Activated naive CD8-positive, alpha-beta T cell treated with anti-CD3 and anti-CD28 coated beads for 36 hours (primary cell): Measurements from ENCODE around the gene S100A14. TPM values are rescaled to one million over a fixed set of nuclear protein-coding genes. Genes with fewer than 3 reads are reported as not detected.

ENCODE experiments used
- DNase-seq: peaks from one replicate; pipeline ENCODE4 v3.0.0; 2021
- H3K27ac Mint-ChIP-seq: one replicate; pipeline ENCODE4 v1.8.0; 2022; ENCODE audit warnings: mild to moderate bottlenecking, moderate library complexity, mixed read lengths
- H3K27me3 Mint-ChIP-seq: one replicate; pipeline ENCODE4 v1.8.0; 2022; ENCODE audit warnings: mild to moderate bottlenecking, mixed read lengths
- H3K36me3 Mint-ChIP-seq: one replicate; pipeline ENCODE4 v1.8.0; 2021; ENCODE audit warnings: mild to moderate bottlenecking, mixed read lengths
- H3K4me1 Mint-ChIP-seq: one replicate; pipeline ENCODE4 v1.8.0; 2021; ENCODE audit warnings: mixed read lengths
- H3K4me3 Mint-ChIP-seq: one replicate; pipeline ENCODE4 v1.8.0; 2022; ENCODE audit warnings: mild to moderate bottlenecking, moderate library complexity, mixed read lengths
- H3K9me3 Mint-ChIP-seq: one replicate; pipeline ENCODE4 v1.8.0; 2022; ENCODE audit warnings: mixed read lengths
- total RNA-seq, 2 experiments: library from RNA; stranded (reverse); gene quantifications; one replicate each; pipeline ENCODE4 v1.2.3, GENCODE V29; 2021

S100A14 gene
- not detected for total RNA-seq

DNA sequence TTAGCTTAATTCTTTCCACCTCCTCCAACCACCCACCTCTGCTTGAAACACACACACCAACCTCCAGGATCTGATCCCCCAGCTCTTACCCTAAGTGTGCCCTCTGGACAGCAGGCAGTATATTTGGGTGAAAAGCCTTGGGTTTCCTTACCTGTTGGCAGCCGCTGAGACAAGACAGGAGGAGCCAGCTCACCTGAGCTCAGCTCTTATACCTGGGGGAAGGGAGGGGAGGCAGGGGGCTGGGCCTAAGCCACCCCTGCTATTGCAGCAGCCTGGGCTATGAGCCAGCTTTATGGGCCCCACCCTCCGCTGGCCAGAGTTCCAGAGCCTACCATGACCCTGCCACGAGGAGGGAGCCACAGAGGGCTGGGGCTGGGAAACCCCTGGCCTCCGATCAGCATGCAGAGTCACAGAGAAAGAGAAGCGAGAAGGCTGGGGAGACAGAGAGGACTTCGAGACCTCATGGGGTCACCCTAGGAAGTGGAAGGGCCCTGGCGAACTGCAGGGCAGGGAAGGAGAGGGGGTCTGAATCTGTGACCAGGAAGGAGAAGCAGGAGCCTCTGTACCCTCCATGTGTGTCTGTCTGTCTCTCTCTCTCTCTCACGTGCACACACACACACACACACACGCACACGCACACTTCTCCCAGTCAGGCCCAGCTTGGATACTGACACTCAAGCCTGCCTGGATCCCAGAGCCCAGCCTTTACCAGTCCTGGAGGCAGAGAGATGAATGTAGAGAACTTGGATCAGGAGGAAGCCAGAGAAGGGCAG, at the start of gene S100A14:
Gene S100A14 (minus strand): TSS at position 182 of the 773 bp plus-strand sequence. CDS start 467 bp downstream, outside the sequence.
- no peak for DNase-seq
- Mint-ChIP-seq H3K27ac (no peak within 1 kb of the TSS), H3K27me3 (no peaks in the 10 kb centered on the region), H3K4me1 (peaks cover 2% of the 10 kb centered on the region), H3K36me3 (no peaks in the 10 kb centered on the region), H3K9me3 (no peaks in the 10 kb centered on the region), H3K4me3 (peak within 1 kb of the TSS; percentile 2)

GRCh38 chr1:153663211-153663610, 47.1 kb upstream of the S100A14 start:
- Mint-ChIP-seq H3K27ac (no peak overlapping the region), H3K27me3 (no peaks in the 10 kb centered on the region), H3K36me3 (peaks cover 47% of the 10 kb centered on the region), H3K4me3 (no peak overlapping the region), H3K4me1 (peaks cover 37% of the 10 kb centered on the region), H3K9me3 (no peaks in the 10 kb centered on the region)
- DNase-seq = no peak

GRCh38 chr1:153662269-153662668, 46.1 kb upstream of the S100A14 start:
- Mint-ChIP-seq H3K4me1 (peaks cover 29% of the 10 kb centered on the region), H3K27ac (no peak overlapping the region), H3K36me3 (peaks cover 38% of the 10 kb centered on the region), H3K9me3 (no peaks in the 10 kb centered on the region), H3K27me3 (no peaks in the 10 kb centered on the region), H3K4me3 (no peak overlapping the region)
- no peak for DNase-seq

DNA sequence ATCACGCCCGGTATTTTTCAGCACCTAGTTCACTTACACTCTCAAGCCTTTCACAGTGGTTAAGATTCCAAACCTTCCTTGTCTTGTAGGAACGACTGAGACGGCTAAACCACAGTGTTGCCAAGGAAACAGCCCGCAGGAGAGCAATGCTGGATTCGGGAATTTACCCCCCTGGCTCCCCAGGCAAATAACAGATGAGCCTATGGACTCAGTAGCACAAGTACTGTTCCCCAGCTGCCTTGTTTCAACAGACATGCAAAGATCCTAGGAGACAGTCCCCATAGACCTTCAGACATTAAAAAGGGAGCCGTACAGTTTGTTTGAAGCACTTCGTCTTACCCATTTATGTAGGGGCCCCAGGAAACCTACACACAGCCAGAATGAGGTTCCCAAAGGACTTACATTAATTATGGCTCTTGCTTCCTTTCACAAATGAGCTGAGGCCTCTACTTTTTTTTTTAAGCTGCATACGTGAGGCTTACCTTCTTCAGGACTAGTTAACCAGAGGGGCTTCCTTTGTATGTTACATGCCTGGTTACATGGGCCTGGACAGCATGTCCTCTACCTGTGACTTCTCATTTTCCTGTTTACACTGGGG, 45.1 kb upstream of the S100A14 start:
- H3K27me3 Mint-ChIP-seq = no peaks in the 10 kb centered on the region
- DNase-seq = no peak
- peaks cover 29% of the 10 kb centered on the region for H3K36me3 Mint-ChIP-seq
- H3K9me3 Mint-ChIP-seq = no peaks in the 10 kb centered on the region
- peak overlapping the region; percentile 66 for H3K27ac Mint-ChIP-seq
- H3K4me3 Mint-ChIP-seq = no peak overlapping the region
- peaks cover 21% of the 10 kb centered on the region for H3K4me1 Mint-ChIP-seq

DNA sequence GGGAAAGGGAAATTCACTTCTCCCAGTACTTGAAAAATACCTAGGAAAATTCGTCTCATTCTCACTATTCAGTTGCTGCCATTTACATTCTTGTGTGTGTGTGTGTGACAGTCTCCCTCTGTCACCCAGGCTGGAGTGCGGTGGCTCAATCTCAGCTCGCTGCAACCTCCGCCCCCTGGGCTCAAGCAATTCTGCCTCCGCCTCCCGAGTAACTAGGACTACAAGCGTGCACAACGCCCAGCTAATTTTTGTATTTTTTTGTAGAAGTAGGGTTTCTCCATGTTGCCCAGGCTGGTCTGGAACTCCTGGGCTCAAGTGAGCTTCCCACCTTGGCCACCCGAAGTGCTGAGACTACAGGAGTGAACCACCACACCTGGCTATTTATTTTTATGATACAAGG, 43.5 kb upstream of the S100A14 start:
- peak overlapping the region; percentile 89 for H3K27ac Mint-ChIP-seq
- peak overlapping the region; percentile 98 for H3K4me3 Mint-ChIP-seq
- H3K27me3 Mint-ChIP-seq = no peaks in the 10 kb centered on the region
- DNase-seq = no peak
- peaks cover 19% of the 10 kb centered on the region for H3K4me1 Mint-ChIP-seq
- H3K36me3 Mint-ChIP-seq = peaks cover 17% of the 10 kb centered on the region
- H3K9me3 Mint-ChIP-seq = no peaks in the 10 kb centered on the region

DNA sequence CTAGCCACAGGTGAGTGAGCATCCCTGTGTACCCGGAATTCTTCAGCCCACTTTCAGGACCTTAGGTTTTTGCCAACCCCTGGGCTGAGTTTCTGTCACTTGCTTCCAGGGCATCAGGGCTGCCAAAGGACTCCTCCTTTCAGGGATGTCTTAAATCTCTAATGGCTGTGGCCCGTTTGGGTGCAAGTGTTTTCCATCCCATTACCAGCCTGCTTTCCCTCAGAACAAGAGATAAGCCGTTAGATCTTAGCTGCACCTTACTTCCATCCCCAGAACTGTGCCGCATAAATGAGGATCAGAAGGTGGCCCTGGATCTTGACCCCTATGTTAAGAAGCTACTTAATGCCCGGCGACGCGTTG, 43.0 kb upstream of the S100A14 start:
- Mint-ChIP-seq H3K27me3 (no peaks in the 10 kb centered on the region), H3K27ac (peak overlapping the region; percentile 89), H3K4me1 (peaks cover 18% of the 10 kb centered on the region), H3K36me3 (peaks cover 14% of the 10 kb centered on the region), H3K9me3 (no peaks in the 10 kb centered on the region), H3K4me3 (peak overlapping the region; percentile 98)
- no peak for DNase-seq

GRCh38 chr1:153658400-153659174, 42.5 kb upstream of the S100A14 start, which contains the start of gene SNAPIN:
Gene SNAPIN (plus strand): TSS chr1:153658703. CDS start chr1:153658744, 41 bp downstream.
- peaks cover 18% of the 10 kb centered on the region for H3K4me1 Mint-ChIP-seq
- DNase-seq = peak; percentile 95
- peaks cover 10% of the 10 kb centered on the region for H3K36me3 Mint-ChIP-seq
- no peaks in the 10 kb centered on the region for H3K27me3 Mint-ChIP-seq
- no peaks in the 10 kb centered on the region for H3K9me3 Mint-ChIP-seq
- H3K27ac Mint-ChIP-seq = peak within 1 kb of the TSS; percentile 89
- H3K4me3 Mint-ChIP-seq = peak within 1 kb of the TSS; percentile 98

GRCh38 chr1:153655333-153655732, 39.2 kb upstream of the S100A14 start:
- Mint-ChIP-seq H3K27me3 (no peaks in the 10 kb centered on the region), H3K36me3 (no peaks in the 10 kb centered on the region), H3K27ac (no peak overlapping the region), H3K4me3 (no peak overlapping the region), H3K4me1 (peaks cover 13% of the 10 kb centered on the region), H3K9me3 (no peaks in the 10 kb centered on the region)
- DNase-seq = no peak

GRCh38 chr1:153652805-153653500, 36.8 kb upstream of the S100A14 start:
- Mint-ChIP-seq H3K36me3 (peaks cover under 1% of the 10 kb centered on the region), H3K27ac (no peak overlapping the region), H3K9me3 (no peaks in the 10 kb centered on the region), H3K4me3 (no peak overlapping the region), H3K27me3 (no peaks in the 10 kb centered on the region), H3K4me1 (peaks cover 21% of the 10 kb centered on the region)
- DNase-seq = no peak

GRCh38 chr1:153651771-153652170, 35.6 kb upstream of the S100A14 start:
- H3K4me3 Mint-ChIP-seq = no peak overlapping the region
- H3K27me3 Mint-ChIP-seq = no peaks in the 10 kb centered on the region
- no peak overlapping the region for H3K27ac Mint-ChIP-seq
- DNase-seq = no peak
- H3K36me3 Mint-ChIP-seq = peaks cover 9% of the 10 kb centered on the region
- H3K9me3 Mint-ChIP-seq = no peaks in the 10 kb centered on the region
- peaks cover 23% of the 10 kb centered on the region for H3K4me1 Mint-ChIP-seq

GRCh38 chr1:153649863-153650235, 33.7 kb upstream of the S100A14 start:
- Mint-ChIP-seq H3K27me3 (no peaks in the 10 kb centered on the region), H3K9me3 (no peaks in the 10 kb centered on the region), H3K36me3 (peaks cover 26% of the 10 kb centered on the region), H3K27ac (peak overlapping the region; percentile 81), H3K4me1 (peaks cover 29% of the 10 kb centered on the region), H3K4me3 (no peak overlapping the region)
- DNase-seq = no peak

- Mint-ChIP-seq H3K4me1 (peaks cover 30% of the 10 kb centered on the region), H3K36me3 (peaks cover 30% of the 10 kb centered on the region)
- DNase-seq = no peak
Measured at GRCh38 chr1:153649137-153649862, 33.2 kb upstream of the S100A14 start.

DNA sequence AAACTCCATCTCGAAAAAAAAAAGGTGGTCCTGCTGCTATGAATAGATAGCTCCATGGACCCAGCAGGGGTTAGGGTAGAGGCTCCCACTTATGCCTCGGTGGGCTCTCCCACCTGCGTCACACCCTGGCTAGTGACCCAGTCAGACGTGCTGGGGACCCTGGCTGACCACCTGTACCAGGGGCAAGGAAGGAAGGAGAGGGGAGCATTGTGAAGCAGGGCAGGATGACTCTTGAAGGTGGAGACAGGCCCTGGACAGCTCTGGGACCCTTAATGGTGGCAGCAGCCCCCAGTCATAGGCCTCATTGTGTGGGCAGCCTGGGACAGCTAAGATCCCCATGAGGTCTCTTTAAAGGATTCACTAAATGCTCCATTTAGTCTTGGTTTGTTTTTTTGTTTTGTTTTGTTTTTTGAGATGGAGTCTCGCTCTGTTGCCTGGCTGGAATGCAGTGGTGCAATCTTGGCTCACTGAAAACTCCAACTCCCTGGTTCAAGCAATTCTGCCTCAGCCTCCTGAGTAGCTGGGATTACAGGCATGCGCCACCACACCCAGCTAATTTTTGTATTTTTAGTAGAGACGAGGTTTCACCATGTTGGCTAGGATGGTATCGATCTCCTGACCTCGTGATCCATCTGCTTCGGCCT, 32.0 kb upstream of the S100A14 start:
- Mint-ChIP-seq H3K27ac (peak overlapping the region; percentile 65), H3K36me3 (peaks cover 39% of the 10 kb centered on the region), H3K9me3 (no peaks in the 10 kb centered on the region), H3K4me1 (peaks cover 36% of the 10 kb centered on the region), H3K27me3 (no peaks in the 10 kb centered on the region), H3K4me3 (no peak overlapping the region)
- DNase-seq = no peak

More at GRCh38 chr1:153649137-153649862, 33.2 kb upstream of the S100A14 start:
- Mint-ChIP-seq H3K27ac (peak overlapping the region; percentile 81), H3K9me3 (no peaks in the 10 kb centered on the region), H3K27me3 (no peaks in the 10 kb centered on the region), H3K4me3 (peak overlapping the region; percentile 33)

DNA sequence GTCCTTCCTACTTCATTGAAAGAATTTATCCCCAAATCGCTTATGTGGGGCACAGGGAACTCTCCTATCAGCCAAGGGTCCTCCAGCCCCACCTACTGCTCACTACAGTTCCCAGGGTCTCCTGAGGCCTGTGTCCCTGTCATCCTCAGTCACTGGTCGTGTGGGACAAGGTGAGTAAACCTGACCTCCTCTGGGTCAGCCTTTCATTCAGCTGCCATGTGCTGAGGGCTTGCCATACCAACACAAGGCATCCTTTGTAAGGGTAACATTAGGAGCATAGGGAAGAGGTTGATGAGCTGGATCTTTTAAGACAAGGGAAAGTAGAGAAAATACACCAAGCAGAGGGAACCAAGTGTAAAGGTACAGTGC, 31.2 kb upstream of the S100A14 start:
- DNase-seq = no peak
- Mint-ChIP-seq H3K4me1 (peaks cover 34% of the 10 kb centered on the region), H3K9me3 (no peaks in the 10 kb centered on the region), H3K27me3 (no peaks in the 10 kb centered on the region), H3K36me3 (peaks cover 45% of the 10 kb centered on the region), H3K27ac (no peak overlapping the region), H3K4me3 (no peak overlapping the region)
